Measurements from ENCODE around the gene PER3. TPM values are rescaled to one million over a fixed set of nuclear protein-coding genes. Genes with fewer than 3 reads are reported as not detected.

Gene PER3
- total RNA-seq, 2 donors from 2014 or later: 11.7 to 17.8 TPM

DNA sequence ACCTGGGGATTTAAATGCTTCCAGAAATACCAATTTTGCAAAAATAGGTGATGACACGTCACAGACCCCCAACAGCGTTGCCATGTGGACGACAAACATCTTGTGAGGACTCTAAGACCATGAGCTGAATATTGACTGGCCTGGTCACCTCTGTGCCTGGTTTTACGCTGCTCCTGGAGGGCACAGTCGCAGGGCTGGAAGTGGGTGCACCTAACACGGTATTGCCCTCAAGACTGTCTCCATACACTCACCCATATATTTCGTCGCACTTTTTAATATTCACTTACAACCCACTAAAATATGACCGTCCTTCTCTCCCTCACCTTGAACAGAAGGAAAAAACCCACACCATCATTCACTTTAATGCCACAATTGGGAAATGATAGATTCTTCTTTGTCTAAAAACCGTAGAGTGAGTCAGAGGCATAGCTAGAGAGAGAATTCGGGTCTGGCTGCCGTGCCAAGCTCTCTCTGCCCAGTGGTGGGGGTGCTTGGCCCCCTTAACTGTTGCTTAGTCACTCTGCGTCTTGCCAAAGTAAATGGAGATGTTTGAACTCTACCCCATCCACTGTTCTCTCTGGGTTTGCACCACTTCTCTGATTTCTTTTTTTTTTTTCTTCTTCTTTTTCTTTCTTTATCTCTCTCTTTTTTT lies 109.6 kb downstream of the PER3 start:
- TF ChIP-seq, protein P1, sequence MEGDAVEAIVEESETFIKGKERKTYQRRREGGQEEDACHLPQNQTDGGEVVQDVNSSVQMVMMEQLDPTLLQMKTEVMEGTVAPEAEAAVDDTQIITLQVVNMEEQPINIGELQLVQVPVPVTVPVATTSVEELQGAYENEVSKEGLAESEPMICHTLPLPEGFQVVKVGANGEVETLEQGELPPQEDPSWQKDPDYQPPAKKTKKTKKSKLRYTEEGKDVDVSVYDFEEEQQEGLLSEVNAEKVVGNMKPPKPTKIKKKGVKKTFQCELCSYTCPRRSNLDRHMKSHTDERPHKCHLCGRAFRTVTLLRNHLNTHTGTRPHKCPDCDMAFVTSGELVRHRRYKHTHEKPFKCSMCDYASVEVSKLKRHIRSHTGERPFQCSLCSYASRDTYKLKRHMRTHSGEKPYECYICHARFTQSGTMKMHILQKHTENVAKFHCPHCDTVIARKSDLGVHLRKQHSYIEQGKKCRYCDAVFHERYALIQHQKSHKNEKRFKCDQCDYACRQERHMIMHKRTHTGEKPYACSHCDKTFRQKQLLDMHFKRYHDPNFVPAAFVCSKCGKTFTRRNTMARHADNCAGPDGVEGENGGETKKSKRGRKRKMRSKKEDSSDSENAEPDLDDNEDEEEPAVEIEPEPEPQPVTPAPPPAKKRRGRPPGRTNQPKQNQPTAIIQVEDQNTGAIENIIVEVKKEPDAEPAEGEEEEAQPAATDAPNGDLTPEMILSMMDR (IDR thresholded peaks at IDR 0.05): no peak
- Histone ChIP-seq H3K4me1 (no peaks in the 10 kb centered on the region), H3K36me3 (no peaks in the 10 kb centered on the region), H3K9me3 (no peaks in the 10 kb centered on the region), H3K27me3 (no peaks in the 10 kb centered on the region), H3K27ac (no peak overlapping the region), H3K4me3 (no peak overlapping the region)
- DNase-seq (ENCODE audit: low spot score): no peak

Other genes with a start within 250 kb of the PER3 start
- 10 to 100 TPM; 84.3 to 97.9 TPM for gene VAMP3, start 13.0 kb upstream of the PER3 start, total RNA-seq
- not detected for gene UTS2, start 68.8 kb downstream of the PER3 start, total RNA-seq
- not detected for gene TNFRSF9, start 156.5 kb downstream of the PER3 start, total RNA-seq
- gene PARK7, start 177.4 kb downstream of the PER3 start, total RNA-seq: 100 to 1,000 TPM; 206 to 266 TPM
- gene ERRFI1, start 242.0 kb downstream of the PER3 start, total RNA-seq: 10 to 100 TPM; 33.0 to 34.5 TPM